SU-DHL-6 (cell line): ENCODE data around the gene CEP95.

Experiments
- CTCF ChIP-seq: fragments of 200-600 bp; sonication (generic); IDR thresholded peaks from one replicate; pipeline ENCODE4 v1.5.1; 2017; ENCODE audit warnings: antibody characterized with exemption, mild to moderate bottlenecking, low read length, moderate library complexity; ENCODE audit not compliant: insufficient read depth, poor library complexity, severe bottlenecking
- EZH2phosphoT487 ChIP-seq: fragments of 200-600 bp; sonication (generic), shearing (Covaris generic); conservative IDR thresholded peaks from 2 replicates; pipeline ENCODE4 v1.6.1; 2018; ENCODE audit warnings: mild to moderate bottlenecking, antibody characterized with exemption, low read length, moderate library complexity, mixed read lengths

- TF ChIP-seq CTCF (no peak), EZH2phosphoT487 (no peak)
Observed at GRCh38 chr17:64471440-64471839, 35.3 kb upstream of the CEP95 start.
